GM13977 (cell line): ENCODE results near the gene POFUT2.

ENCODE experiments used
- DNase-seq: peaks from one replicate; pipeline ENCODE4 v3.0.0; 2012; ENCODE audit warnings: low spot score
- CTCF ChIP-seq: IDR thresholded peaks from 2 replicates; pipeline ENCODE4 v1.5.1; 2012; ENCODE audit warnings: mild to moderate bottlenecking, control low read depth; ENCODE audit not compliant: insufficient read depth; ENCODE audit errors: extremely low read depth, missing control alignments
- in situ Hi-C: fragments of 300-500 bp; cut with MboI; formaldehyde crosslinking; loops from one replicate; pipeline ENCODE4 v1.12.0; 2022; ENCODE audit warnings: low sequenced_read_pairs, low pct_unique_long_range_greater_than_20kb, mixed read lengths, inconsistent platforms; ENCODE audit not compliant: unreplicated experiment

Gene POFUT2

DNA sequence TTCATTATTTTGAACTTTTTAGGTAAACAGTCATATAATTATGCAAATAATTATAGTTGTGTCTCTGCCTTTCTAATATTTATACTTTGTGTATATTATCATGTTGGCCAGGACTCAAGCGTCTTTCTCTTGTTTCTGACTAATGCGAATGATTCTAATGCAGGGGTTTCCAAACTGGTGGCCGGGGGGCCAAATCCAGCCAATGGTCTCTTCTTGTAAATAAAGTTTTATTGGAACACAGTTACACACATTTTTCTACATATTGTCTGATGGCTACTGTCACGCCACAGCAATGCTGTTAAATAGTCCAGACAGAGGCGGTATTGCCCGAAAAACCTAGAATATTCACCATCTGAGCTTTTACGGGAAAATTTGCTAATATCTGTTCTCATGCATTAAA lies 8.9 kb upstream of the POFUT2 start:
- TF ChIP-seq CTCF, result no peak
- DNase-seq, result no peak
- in situ Hi-C loops, result no loop called here

DNA sequence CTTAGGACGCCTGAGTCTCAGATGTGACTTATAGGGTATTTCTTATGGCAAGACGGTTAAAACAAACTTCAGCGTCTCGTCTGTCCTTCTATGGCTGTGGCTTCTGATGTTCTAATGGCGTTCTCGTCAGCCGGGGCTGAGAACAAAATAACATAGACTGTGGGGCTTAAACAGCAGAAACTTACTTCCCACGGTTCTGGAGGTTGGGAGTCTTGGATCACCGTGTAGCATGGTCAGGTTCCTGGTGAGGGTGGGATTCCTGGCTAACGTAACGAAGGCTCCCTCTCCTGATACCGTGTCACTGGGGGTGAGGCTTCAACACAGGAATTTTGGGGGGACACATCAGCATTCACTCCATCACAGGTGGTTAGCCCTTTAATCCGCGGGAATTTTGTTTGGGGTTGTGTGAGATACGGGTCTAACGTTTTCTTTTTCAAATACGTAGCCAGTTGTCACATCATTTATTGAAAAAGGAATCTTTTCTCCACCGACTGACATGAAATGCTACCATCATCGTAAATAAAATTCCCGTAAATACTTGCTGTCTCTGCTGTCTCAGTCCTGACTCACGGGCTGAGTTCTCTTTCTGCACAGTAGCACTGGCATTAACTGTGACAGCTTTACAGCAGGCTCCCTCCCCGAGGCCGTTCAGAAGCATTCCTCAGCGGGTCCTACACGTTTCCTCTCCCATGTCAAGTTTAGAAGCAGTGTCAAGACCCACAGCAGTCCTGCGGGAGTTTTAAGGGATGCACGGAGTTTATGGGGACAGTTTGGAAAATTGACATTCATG lies 8.1 kb upstream of the POFUT2 start:
- no peak for DNase-seq
- no peak for TF ChIP-seq CTCF
- in situ Hi-C loops, result no loop called here

- no peak for TF ChIP-seq CTCF
- in situ Hi-C loops, result no loop called here
- DNase-seq, result no peak
Observed at GRCh38 chr21:45294509-45295291, 7.0 kb upstream of the POFUT2 start.

DNA sequence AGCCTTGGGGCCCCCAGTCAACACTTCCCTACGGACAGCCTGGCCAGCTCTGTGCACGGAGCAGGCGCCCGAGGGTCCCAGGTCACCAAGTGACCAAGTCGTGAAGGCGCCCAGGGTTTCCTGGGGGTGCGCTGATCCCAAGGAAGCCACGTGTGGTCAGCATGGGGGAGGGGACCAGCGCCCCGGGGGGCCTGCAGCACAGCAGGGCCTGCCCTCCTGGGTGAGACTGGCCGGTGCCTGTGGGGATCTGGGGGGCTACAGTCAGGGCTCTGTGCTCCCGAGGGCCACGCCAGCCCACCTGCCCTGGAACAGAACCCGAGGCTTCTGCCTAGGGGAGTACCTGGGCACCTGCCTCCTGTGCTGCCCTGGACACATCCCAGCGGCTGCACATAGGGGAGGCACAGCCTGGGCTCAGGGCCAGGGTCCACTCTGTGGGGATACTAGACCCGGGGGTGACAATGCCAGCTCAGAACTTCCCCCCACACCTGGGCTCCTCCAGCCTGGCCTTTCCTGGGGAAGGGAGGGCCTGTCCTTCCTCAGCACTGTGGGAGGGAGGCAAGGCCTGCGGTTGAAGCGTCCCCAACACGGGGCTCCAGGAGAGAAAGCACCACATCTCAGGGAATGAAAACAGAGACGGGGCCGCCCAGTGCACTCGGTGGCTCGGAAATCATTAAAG lies 6.2 kb upstream of the POFUT2 start:
- no peak for DNase-seq
- in situ Hi-C loops, result no loop called here
- TF ChIP-seq CTCF, result no peak

DNA sequence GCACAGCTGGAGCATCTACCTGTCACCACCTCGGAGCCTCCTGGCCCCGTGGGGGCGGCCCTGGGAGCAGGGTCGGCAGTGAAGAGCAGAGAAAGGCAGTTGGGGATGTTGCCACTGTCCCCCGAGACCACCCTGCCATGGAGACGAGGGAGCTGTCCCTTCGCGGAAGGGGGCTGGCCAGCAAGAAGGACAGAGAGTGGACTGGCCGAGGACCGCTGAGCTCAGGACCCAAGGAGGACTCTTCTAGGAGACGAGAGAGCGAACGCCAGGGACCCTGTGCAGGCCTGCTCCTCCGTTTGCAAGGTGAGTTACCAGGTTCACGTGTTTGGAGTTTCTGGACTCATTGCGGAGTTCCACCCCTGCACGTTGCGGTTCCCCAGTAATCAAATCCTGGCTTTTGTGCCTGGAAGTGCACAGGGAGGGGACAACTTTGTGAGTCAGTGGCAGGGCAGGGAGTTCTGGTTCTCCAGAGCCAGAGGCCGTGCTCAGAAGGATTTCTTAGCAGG lies 5.6 kb upstream of the POFUT2 start:
- DNase-seq, result no peak
- in situ Hi-C loops, result no loop called here
- TF ChIP-seq CTCF, result no peak

DNA sequence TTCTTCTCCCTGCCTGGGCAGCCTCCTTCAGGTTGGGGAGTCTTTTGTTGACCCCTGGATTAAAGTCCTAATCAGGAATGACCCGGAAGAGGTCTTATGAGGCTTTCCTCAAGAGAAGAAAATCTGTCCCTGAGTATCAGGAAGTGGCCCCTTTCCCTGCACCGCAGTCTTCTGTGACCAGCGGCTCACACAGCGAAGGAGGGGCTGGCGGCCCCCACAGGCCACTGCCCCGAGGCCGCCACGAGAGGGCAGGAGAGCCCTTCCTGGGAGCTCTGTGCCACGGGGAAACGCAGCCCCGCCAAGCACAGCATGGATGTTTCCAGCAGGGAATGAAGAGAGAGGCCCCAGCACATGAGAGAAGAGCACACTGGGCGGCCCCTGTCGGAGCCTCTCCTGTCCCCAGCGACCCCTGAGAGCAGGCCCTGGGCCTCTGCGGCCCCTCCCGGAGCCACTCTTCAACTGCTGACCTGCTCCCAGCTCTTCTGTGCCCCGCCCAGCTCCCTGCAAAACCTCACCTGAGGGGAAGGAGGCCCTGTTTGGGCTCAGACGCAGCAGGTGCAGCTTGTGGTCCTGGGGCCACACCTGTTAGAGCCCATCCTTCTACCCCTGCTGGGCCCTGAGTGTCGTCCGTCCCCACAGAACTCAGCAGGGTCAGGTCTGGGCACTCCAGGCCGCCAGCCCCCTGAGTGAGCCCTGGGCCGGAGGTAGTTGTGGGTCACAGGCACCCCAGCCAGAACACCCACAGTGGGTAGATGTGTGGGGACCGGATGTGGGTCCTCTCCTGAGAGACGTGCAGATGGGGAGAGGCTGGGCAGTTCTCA lies 4.9 kb upstream of the POFUT2 start:
- peak; percentile 93 for TF ChIP-seq CTCF
- in situ Hi-C loops, result no loop called here
- DNase-seq, result peak; percentile 88
